ENCODE data around the gene GMCL1.
"Not testable (repeated sequence)": the region's sequence is repeated elsewhere in the genome, so short reads cannot be mapped to it uniquely, and the experiment has no call there.

GMCL1 gene

DNA sequence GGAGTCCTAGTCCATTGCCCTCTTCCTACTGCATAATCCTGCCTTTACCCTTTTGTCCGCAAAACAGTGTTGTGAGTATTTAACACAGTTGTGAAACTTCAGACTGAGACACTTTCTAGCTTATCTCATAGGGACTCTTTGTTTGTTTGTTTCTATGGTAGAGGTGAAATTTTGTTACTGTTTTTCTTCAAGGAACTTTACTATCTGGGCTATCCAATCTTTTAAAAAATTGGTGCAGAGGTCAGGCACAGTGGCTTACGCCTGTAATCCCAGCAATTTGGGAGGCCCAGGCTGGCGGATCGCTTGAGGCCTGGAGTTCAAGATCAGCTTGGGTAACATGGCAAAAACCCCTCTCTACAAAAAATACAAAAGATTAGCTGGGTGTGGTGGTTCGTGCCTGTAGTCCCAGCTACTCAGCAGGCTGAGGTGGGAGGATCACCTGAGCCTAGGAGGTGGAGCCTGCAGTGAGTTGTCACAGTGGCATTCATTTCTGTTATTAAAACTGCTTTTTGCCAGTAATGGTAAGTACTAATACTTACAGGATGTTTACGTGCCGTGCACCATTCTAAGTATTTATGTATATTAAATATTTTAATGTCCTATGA, 18.8 kb downstream of the GMCL1 start:
- no peak for DNase-seq (ENCODE audit: low read depth)

GRCh38 chr2:69858261-69858660, 28.8 kb downstream of the GMCL1 start:
- DNase-seq (ENCODE audit: low read depth) = no peak

DNA sequence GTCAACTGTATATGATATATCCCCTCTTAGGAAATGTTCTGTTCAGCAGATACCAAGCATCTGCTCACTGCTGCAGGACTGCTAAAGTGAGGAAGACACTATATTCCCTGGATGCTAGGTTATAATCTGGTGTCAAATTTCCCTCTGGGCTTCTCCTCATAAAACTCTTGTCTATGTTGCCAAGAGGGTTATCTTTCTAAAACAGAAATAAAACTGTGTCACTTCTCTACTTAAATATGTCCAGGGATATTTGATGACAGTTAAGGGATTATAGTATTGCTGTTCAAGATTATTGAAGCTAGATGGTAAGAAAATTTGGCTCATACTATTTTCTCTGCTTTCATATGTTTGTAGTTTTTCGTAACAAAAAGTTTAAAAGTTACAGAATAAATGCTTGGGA, 33.8 kb downstream of the GMCL1 start:
- DNase-seq (ENCODE audit: low read depth) = no peak

GRCh38 chr2:69888451-69888850, 59.0 kb downstream of the GMCL1 start:
- DNase-seq (ENCODE audit: low read depth) = no peak

DNA sequence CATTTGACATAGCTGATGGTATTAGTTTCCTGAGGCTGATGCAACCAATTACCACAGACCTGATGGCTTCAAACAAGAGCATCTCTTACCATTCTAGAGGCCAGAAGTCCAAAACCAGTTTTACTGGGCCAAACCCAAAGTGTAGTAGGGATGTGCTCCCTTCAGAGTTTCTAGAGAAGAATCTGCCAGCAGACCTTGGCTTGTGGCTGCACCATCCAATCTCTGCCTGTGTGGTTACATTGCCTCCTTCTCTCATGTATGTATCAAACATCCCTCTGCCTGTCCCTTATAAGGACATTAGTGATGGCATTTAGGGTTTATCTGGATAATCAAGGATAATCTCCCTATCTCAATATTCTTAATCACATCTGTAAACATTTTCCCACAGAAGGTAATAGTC, 59.8 kb downstream of the GMCL1 start:
- no peak for DNase-seq (ENCODE audit: low read depth)

DNA sequence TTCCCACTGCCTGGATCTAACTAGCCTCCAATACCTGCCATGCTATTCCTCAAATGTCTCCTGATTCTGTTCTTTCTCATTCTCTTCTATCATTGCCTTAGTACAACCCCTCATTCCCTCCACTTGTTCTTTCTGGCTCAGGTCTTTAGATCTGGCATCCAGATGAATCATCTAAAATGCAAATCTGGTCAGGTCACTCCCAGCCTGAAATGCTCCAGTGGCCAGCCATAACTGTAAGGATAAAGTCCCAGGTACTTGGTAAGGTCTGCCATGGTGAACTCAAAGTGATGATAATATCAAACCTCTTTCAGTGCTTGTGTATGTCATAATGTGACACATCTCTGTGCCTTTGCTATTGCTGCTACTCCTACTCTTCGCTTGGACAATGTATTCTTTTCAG, 61.4 kb downstream of the GMCL1 start:
- no peak for DNase-seq (ENCODE audit: low read depth)

- DNase-seq (ENCODE audit: low read depth) = not testable (repeated sequence)
These were observed 63.5 kb downstream of the GMCL1 start for GRCh38 chr2:69892838-69893424.

DNA sequence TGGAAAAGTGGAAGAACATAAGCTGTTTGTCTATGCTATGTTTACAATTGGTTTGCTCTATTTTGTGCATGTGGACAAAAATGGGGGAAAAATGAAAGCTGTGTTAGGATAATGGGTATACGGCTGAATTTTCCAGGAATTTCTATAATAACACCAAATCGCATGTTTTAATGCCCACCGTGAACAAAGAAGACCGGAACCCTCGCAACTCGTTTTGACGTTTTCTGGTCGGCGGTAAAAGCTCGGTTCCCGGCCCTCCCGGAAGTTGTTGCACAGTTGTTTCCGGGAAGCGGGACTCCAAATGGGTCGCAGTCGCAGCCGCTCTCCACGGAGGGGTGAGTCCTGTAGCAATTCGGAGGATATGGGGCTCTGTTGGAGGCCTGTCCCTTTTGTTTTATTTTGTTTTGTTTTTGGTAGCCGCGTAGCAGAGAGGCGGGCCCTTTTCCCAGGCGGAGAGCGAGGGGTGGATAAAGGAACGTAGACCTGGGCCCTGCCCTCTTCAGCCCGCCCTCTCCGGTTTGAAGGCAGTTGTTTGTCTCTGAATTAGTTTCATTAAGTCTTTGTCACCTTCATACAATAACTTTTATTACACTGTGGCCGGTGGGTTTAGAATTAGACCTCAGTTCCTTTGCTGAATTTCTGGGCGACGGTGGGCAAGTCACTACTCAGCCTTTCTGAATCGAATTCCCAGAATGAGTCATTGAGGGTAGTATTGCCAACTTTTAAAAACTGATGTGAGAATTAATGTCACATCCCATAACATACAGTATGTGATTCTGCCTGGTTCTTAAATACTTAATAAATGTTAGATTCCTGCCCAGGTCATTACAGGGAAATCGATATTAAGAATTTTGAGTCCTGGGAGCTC, 64.5 kb downstream of the GMCL1 start, which contains the start of gene SNRNP27:
SNRNP27 (plus strand) TSS at position 273 of the 868 bp plus-strand sequence; CDS start at position 302, 29 bp downstream.
- DNase-seq (ENCODE audit: low read depth) = peak; percentile 72

DNA sequence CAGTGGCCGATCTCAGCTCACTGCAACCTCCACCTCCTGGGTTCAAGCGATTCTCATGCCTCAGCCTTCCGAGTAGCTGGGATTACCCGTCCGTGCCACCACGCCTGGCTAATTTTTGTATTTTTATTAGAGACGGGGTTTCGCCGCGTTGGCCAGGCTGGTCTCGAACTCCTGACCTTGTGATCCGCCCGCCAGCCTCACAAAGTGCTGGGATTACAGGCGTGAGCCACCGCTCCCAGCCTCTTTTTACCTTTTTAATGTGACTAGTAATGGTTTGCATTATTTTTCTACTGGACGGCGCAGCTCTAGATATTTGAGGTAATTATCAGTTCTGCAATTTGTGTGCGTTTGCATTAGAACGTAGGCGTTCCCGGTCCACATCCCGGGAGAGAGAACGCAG, 65.3 kb downstream of the GMCL1 start:
- not testable (repeated sequence) for DNase-seq (ENCODE audit: low read depth)

DNA sequence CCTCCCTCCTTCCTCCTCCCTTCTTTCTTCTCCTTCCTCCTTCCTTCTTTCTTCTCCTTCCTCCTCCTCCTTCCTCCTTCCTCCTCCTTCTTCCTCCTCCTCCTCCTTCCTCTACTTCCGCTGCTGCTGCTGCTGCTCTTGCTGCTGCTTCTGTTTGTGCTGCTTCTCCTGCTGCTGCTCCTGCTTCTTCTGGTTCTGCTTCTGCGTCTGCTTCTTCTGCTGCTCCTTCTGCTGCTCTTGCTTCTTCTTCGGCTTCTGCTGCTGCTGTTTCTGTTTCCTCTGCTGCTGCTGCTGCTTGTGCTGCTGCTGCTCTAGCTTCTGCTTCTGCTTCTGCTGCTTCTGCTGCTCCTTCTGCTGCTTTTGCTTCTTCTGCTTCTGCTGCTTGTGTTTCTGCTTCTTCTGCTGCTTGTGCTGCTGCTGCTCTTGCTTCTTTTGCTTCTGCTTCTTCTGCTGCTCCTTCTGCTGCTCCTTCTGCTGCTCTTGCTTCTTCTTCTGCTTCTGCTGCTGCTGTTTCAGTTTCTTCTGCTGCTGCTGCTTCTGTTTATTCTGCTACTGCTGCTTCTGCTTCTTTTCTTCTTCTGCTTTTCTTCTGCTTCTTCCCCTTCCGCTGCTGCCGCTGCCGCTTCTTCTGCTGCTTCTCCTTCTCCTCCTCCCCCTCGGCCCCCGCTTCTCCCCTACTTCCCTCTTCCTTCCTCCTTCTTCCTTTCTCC, 72.9 kb downstream of the GMCL1 start:
- no peak for DNase-seq (ENCODE audit: low read depth)

- no peak for DNase-seq (ENCODE audit: low read depth)
These were observed 77.8 kb downstream of the GMCL1 start for GRCh38 chr2:69907216-69907615.

DNA sequence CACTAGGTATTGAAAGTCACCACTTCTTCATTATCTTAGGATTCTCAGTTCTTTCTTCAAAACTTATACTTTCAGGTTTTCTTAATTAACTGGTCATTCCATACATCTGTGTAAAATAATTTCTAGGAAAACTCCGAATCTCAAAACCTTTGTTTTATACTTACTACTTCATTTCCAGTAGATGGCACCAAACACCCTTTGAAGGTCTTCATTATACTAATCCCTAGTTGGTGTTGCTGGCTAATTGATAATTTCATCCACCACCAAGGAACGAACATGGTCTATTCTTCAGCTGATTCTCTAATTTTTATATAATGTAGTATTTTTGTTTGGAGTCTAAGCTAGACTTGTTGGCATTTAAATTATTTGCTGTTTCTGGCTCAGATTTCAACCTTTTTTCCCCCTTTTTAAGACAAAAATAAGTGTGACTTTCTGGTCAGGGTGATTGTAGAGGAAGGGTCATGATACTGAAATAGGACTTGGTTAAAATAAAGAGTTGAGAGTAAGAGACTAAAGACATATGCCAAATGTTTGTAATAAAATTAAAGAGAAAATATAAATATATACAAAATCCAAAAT, 82.6 kb downstream of the GMCL1 start:
- no peak for DNase-seq (ENCODE audit: low read depth)

DNA sequence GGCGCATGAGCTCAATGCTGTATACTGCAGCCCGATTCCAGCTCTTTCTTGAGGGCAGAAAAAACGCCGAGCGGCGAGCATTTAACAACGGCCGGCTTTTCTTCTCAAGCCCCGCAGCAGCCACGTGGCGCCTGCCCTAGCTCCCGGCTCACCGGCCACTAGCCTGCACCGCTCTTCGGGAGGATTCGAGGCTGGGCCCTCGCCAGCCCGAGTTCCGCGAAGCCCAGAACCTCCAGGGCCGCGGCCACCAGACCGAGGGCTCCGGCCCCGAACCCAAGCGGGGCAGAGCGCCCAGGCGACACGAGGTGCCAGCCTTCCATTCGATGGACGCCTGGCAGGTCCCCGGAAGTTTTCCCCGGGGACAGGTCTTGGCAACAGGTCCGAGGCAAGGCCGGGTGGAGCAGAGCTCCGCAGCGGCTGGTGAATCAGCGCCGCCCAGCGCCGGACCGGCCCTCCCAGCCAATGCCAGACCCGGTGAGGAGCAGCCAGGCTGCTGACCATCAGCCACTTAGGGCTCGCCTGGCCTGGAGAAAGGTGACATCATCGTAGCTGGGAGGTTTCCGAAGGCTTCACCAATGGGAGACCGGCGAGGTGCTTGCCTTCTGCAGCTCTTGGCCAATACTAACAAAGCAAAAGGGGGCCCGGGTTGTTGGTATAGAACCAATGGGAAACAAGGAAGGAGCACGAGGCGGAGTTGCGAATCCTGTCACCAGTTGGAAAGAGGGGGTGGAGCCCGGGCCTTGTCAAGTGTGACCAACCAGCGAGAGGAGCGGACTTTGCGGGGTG, 84.9 kb downstream of the GMCL1 start:
- no peak for DNase-seq (ENCODE audit: low read depth)

- peak; percentile 100 for DNase-seq (ENCODE audit: low read depth)
These were observed 85.8 kb downstream of the GMCL1 start, which contains the start of gene MXD1 for GRCh38 chr2:69914950-69915945. Gene MXD1, plus strand, starts transcription at chr2:69915109. Its CDS starts 222 bp downstream, at chr2:69915331.

GRCh38 chr2:69916106-69916505, 86.6 kb downstream of the GMCL1 start:
- DNase-seq (ENCODE audit: low read depth) = no peak

GRCh38 chr2:69917852-69918251, 88.4 kb downstream of the GMCL1 start:
- no peak for DNase-seq (ENCODE audit: low read depth)

DNA sequence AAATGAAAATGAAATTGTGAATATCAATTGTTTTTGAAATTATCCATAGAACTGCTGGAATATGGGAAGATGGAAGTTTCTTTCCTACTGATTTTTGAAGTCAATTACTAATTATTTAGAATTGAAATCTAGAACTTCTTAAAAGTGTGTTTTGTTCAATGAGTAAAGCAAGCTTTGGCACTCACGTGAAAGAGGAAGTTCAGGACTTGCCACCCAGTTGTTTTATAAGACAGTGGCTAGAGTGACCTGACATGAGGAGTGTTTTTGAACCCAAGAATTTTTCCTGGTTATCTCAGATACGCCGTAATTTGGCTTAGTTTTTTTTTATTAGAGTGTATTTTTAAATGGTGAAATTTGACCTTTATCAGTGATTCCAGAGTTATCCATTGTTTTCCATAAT, 88.9 kb downstream of the GMCL1 start:
- no peak for DNase-seq (ENCODE audit: low read depth)

GRCh38 chr2:69923116-69923515, 93.7 kb downstream of the GMCL1 start:
- no peak for DNase-seq (ENCODE audit: low read depth)

- DNase-seq (ENCODE audit: low read depth) = no peak
These were observed 97.5 kb downstream of the GMCL1 start for GRCh38 chr2:69926849-69927515.

Data from activated T-helper 1 cell treated with Interleukin-2 at 50 U/mL for 16 hours (primary cell).